ENCODE measurements around the gene MALT1.

GRCh38 chr18:58657081-58657480, 14.2 kb upstream of the MALT1 start:
- TF ChIP-seq CHD2 (IDR thresholded peaks at IDR 0.05; ENCODE audit: low read length, partially characterized antibody) (no peak), REST (IDR thresholded peaks at IDR 0.05) (no peak), CTCF (IDR thresholded peaks at IDR 0.05) (no peak), EP300 (IDR thresholded peaks at IDR 0.05) (no peak), MAZ (IDR thresholded peaks at IDR 0.05; ENCODE audit: borderline replicate concordance, low read depth, low read length) (no peak), BHLHE40 (IDR thresholded peaks at IDR 0.05; ENCODE audit: low read depth, low read length) (no peak), JUNB (IDR thresholded peaks at IDR 0.05) (no peak), SMC3 (IDR thresholded peaks at IDR 0.05) (no peak), POLR2A (IDR thresholded peaks at IDR 0.05; ENCODE audit: low read length) (no peak)
- TF ChIP-seq, protein P1, sequence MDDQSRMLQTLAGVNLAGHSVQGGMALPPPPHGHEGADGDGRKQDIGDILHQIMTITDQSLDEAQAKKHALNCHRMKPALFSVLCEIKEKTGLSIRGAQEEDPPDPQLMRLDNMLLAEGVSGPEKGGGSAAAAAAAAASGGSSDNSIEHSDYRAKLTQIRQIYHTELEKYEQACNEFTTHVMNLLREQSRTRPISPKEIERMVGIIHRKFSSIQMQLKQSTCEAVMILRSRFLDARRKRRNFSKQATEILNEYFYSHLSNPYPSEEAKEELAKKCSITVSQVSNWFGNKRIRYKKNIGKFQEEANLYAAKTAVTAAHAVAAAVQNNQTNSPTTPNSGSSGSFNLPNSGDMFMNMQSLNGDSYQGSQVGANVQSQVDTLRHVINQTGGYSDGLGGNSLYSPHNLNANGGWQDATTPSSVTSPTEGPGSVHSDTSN (IDR thresholded peaks at IDR 0.05), result no peak
- TF ChIP-seq, protein P2, sequence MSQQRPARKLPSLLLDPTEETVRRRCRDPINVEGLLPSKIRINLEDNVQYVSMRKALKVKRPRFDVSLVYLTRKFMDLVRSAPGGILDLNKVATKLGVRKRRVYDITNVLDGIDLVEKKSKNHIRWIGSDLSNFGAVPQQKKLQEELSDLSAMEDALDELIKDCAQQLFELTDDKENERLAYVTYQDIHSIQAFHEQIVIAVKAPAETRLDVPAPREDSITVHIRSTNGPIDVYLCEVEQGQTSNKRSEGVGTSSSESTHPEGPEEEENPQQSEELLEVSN (IDR thresholded peaks at IDR 0.05; ENCODE audit: borderline replicate concordance, low read depth), result no peak

Data from A549 (cell line).